Hepatocyte (in vitro differentiated cells): ENCODE measurements around the gene MTCH1.

ENCODE experiments used
- CTCF ChIP-seq: fragments of 200-600 bp; sonication (generic); IDR thresholded peaks from 2 replicates; pipeline ENCODE4 v1.5.1; 2016; ENCODE audit warnings: antibody characterized with exemption, mild to moderate bottlenecking; ENCODE audit not compliant: poor library complexity
- EZH2 ChIP-seq: fragments of 200-600 bp; sonication (generic); IDR thresholded peaks from 2 replicates; pipeline ENCODE4 v1.6.1; 2016; ENCODE audit warnings: antibody characterized with exemption, mild to moderate bottlenecking, borderline replicate concordance

GRCh38 chr6:37006793-37007339 lies 20.9 kb upstream of the MTCH1 start:
- TF ChIP-seq CTCF (no peak), EZH2 (no peak)
